ENCODE measurements around the gene TSR1. TPM values are rescaled to one million over a fixed set of nuclear protein-coding genes. Genes with fewer than 3 reads are reported as not detected.

TSR1 gene
- total RNA-seq, result 77.8 TPM

DNA sequence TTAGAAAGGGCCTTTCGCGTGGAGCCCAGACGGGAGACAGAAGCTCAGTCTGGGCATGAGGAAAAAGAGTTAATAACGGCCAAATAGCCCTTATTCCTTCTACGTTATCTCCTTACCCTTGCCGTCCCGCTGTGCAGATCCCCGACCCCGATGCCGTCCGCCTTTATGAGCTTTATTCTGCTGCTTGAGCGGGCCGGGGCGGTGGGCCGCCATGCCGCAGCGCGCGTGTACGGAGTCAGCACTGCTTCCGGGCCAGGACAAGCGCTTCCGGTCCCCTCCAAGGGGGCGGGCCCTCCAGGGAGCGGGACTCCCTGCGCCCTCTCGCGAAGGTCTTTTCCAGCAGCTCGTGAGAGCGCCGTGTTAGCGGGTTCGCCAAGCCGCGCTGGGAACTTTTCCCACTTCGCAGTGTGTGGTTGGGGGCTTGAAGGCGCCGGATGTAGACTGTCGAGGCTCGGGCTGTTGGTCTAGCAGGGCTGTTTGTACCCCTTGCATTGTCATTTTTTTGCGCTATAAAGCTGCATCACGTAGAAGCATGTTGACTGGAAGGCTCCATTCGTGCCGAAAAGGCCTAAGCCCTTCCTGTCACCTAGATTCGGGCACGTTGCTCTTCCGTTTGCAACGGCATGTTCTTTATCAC lies at the start of gene TSR1:
TSR1 (minus strand) TSS at position 243 of the 637 bp plus-strand sequence; CDS start at position 213, 30 bp downstream.
- peak; percentile 96 for DNase-seq

DNA sequence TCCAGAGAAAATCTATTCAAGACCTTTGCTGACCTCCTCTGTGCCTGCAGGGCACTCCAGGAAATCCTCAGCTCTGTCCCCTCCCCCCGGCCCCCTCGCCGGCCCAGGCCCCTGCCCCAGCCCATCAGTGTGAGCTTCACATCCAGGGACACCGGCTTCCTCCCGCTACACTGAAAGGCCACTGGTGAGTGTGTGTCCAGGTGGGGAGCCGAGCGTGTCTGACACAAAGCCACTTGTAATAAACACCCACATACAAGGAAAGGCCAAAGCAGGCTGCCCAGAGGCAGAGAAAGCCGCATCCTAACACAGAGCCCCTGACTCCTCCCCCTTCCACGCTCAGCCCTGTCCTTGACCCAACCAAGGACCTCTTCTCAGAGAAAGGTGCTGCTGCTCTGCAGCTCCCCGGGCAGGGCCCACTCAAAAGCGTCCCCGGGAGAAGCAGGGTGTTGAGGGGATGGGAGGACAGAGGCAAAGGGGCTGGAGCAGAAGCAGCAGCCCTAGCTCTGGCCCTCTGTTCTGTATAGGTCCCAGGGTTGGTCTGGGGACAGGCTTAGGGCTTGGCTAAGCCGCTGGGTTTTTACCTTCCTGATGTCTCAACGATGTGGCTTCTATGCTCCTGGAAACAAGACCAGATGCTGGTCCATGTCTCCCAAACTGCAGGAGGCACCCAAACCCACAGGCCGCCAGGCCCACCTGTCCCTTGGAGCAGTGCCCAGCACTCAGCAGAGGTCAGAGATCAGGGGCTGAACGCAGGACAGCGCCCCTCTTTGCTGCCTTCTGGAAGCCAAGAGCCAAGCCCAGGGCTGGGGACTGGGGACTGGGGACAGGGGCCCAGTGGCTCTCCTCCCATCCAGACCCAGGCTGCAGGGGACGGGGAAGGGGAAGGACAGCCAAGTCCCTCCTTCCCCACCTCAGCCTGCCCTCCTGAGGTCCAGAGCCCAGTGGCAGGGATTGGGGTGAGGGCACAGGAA lies 49.3 kb upstream of the TSR1 start:
- no peak for DNase-seq

- DNase-seq, result no peak
Measured at GRCh38 chr17:2384439-2385127, 48.3 kb upstream of the TSR1 start.

DNA sequence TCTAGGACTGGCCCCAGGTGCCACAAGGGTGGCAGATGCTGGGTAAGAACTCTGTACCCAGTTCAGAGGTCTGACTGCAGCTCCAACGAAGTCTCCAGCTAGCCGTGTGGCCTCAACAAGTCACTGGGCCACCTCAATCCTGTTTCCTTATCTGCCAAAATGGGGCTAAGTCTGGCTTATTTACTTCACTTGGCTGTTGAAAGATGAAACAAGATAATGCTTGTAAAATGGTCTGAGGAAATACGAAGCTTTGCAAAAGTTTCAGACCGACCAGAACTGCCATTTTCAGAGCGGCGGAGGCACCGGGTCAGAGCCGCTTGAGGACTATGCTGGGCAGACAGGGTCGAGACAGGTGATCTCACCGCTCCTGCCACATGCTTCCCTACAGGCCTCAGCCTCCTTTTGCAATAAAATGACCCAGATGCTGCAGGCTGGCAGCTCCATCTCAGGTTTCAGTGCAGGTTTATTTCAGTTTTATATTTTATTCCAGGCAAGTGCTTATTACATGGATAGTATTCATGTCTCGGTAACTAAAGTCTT lies 47.4 kb upstream of the TSR1 start:
- no peak for DNase-seq

GRCh38 chr17:2380950-2381649 lies 44.8 kb upstream of the TSR1 start:
- DNase-seq, result no peak

- no peak for DNase-seq
Measured at GRCh38 chr17:2380226-2380922, 44.1 kb upstream of the TSR1 start.

DNA sequence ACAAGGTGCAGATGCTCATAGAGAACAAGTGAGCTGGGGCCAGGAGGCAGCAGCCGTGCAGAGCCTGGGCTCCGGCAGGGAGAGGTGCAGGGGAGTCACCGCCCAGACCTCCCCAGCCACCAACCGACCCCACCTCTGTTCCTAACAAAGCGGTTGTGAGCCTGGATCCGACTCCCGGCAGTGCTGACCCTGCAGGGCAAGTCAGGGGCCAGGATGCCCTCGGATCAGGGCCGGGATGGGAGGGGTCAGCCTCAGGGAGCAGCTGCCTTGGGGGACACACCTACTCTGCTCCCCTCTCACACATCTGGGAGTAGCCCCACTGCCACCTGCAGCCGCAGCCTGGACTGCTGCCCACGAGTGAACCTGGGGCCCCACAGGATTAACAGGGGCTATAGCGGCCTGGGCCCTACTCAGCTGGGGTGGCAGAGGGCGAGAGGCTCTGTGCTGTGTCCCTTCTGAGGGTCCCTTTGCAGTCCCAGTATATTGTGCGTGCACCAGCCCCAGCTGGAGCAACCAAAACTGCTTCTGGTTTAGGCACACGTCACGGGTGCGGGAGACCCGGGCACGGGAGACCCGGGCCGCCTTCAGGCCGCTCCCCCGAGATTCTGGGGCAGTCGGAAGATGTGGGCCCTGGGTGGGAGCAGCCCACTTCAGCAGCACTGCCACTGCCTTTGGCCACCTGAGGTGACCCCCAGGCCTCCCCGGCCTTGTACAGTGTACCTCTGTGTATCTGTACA lies 43.4 kb upstream of the TSR1 start:
- DNase-seq, result no peak

GRCh38 chr17:2378905-2379304 lies 42.6 kb upstream of the TSR1 start:
- DNase-seq, result no peak

GRCh38 chr17:2377659-2378058 lies 41.4 kb upstream of the TSR1 start:
- no peak for DNase-seq

GRCh38 chr17:2376107-2376506 lies 39.9 kb upstream of the TSR1 start:
- no peak for DNase-seq

DNA sequence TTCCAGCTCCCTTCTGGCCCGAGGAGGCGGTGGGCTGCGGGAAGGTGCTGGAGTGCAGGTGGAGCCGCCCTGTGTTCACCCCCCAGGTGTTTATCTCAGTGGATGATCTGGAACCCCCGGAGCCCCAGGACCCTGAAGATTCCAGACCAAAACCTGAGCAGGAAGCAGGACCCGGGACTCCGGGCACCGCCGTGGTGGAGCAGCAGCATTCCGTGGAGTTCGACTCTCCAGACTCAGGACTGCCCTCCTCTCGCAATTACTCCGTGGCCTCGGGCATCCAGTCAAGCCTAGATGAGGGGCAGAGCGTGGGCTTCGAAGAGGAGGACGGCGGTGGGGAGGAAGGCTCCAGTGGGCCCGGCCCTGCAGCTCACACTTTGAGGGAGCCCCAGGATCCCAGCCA lies 39.1 kb upstream of the TSR1 start:
- DNase-seq, result no peak

DNA sequence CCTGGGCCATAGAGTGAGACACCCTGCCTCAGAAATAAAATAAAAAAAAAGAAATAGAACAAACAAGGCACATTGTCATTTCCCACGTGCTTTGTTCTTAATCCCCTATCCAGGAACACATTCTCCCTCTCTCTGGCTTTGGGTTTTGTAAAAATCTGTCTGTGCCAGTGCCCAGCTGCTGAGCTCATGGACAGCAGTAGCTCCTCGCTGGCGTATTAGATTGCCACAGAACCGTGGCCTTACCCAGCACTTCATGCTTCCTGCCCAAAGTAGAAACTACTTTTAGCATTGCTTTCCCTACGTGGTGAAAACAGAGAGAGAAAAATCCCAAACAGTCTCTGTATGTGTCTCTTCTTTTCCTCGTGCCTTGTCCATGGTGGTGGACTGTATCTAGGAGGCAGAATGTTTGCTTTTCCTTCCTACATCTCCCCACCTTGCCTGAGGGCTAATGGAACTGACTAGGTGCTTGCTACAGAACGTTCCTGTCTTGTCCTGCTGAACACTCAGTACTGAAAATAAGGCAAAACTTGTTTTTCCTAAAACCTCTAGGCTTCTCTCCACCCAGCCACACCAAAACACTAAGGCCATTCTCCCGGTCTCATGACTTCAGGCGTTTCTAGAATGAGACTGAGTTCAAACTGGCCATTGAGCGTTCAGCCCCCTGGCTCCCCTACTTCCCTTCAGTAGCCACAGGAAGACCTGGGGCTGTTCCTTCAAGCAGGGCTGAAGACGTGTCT lies 38.5 kb upstream of the TSR1 start:
- no peak for DNase-seq

GRCh38 chr17:2373179-2373578 lies 36.9 kb upstream of the TSR1 start:
- DNase-seq, result no peak

GRCh38 chr17:2372681-2373080 lies 36.4 kb upstream of the TSR1 start:
- no peak for DNase-seq

DNA sequence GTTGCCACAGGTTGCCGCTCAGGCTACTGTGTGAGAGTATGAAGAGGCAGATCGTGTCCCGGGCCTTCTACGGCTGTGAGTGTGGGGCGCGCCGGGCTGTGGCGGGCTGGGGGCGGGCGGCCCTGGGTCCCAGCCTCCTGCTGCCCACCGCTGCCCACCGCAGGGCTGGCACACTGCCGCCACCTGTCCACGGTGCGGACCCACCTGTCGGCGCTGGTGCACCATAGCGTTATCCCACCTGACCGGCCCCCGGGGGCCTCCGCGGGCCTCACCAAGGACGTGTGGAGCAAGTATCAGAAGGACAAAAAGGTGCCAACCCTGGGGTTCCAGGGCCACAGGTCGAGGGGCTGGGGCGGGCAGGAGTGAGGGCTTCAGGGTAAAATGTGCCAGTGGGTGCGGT lies 35.9 kb upstream of the TSR1 start:
- no peak for DNase-seq

DNA sequence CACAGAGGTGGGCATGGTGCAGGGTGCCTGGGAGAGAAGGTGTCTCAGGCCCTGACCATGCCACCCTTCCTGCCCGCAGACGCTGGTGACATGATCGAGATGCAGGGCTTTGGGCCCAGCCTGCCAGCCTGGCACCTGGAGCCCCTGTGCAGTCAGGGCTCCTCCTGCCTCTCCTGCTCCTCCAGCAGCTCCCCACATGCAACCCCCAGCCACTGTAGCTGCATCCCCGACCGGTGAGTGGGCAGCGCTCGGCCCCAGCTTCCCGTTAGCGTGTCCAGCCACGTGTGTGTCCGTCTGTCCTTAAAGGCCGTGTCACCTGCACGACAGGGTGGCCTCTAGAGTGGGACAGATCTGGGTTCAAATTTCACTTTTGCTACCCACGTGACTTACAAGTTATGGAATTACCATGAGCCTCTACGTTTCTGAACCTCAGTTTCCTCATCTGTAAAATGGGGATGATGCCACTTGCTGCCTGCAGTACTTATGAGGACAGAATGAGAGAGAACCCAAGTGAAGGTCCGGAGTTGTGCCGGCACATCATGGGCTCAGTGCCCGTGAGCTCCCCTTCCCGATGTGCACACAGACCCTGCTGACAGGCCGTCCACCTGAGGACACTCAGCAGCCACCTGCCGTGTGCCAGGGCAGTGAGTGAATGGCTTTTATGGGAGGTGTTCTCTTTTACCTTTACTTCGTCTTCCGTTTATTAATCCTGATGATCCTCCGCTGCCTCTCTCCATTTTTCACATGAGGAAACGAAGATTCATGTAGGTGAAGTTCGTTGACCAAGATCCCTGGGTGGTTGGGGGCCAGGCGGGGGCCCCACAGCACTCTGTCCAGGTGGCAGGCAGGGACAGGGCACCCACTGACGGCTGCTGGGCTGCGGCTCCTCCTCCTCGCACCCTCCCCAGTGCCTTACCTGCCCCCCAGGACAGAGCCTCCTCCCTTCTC lies 35.2 kb upstream of the TSR1 start:
- DNase-seq, result no peak

- DNase-seq, result no peak
Measured at GRCh38 chr17:2370211-2370589, 33.9 kb upstream of the TSR1 start.

DNA sequence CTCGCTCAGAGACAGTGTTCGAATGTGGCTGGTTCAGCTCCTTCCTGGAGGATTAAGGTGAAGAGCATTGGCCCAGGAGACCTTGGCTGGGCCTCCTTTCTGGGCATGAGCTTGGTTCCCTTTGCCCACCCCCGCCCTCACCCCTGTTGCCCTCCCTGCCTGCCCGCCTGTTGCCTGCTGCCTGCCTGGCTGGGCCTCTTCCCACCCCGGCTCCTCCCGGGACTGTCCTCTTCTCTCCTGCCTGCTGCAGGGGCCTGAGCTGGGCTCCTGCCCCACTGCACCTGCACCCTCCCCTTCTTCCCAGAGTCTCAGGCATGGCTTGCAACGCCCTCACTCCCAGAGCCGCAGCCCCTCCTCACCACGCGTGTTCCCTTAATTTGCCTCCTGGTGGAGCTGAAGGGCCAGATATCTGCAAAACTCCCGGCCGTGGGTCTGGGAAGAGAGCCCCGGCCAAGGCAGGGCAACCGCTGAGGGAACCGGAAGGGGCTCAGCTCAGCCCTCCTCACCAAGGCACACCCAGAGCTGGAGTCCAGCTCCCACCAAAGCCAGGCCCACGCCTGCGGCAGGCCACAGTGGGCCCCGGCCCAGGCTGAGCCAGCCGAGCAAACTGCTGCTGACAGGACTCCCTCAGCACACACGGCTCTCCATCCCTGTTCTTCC lies 33.4 kb upstream of the TSR1 start:
- no peak for DNase-seq

Measured in tongue (tissue), 2 donors.